ENCODE data around the gene UPB1.

The UPB1 gene

GRCh38 chr22:24576778-24577177, 81.6 kb downstream of the UPB1 start:
- TF ChIP-seq, protein P1, sequence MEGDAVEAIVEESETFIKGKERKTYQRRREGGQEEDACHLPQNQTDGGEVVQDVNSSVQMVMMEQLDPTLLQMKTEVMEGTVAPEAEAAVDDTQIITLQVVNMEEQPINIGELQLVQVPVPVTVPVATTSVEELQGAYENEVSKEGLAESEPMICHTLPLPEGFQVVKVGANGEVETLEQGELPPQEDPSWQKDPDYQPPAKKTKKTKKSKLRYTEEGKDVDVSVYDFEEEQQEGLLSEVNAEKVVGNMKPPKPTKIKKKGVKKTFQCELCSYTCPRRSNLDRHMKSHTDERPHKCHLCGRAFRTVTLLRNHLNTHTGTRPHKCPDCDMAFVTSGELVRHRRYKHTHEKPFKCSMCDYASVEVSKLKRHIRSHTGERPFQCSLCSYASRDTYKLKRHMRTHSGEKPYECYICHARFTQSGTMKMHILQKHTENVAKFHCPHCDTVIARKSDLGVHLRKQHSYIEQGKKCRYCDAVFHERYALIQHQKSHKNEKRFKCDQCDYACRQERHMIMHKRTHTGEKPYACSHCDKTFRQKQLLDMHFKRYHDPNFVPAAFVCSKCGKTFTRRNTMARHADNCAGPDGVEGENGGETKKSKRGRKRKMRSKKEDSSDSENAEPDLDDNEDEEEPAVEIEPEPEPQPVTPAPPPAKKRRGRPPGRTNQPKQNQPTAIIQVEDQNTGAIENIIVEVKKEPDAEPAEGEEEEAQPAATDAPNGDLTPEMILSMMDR (IDR thresholded peaks at IDR 0.05; ENCODE audit: low read length, missing control alignments): no peak
- H3K4me3 ChIP-seq (replicated peaks; ENCODE audit: low read depth, low read length): no peak overlapping the region
- no peak for DNase-seq (ENCODE audit: low read depth)
